ENCODE results near the gene STK33.

The STK33 gene

DNA sequence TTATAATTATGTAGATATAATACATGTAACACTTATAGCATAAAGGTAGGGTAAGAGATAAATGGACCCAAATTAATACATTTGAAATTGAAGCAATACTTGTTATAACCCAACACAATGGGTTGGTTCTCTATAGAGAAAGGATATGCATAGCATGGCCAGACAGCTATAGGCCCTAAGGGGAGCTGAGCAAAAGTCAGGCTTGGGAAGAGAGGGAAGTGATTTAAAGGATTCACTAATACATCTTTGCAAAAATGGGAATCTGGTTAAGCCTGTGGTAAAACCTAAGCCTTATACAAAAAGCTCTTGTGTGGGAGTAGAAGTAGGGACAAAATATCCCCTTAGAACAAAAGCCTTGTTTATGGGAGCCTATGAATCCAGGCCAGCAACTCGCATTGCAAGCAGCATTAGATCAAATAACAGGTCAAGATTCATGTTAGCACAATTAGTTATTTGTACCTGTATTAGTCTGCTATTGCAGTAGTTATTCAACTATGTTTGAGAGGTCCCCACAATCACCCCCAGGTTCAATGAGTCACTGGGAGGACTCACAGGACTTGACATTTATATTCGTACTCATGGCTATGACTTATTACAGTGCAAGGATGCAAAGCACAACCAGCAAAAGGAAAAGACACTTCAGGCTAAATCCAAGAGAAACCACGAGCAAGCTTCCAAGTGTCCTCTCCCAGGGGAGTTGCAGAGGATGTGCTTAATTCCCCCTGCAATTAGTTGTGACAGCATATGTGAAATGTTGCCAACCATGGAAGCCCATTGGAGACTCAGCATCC is 185.7 kb downstream of the STK33 start:
- DNase-seq, result no peak

DNA sequence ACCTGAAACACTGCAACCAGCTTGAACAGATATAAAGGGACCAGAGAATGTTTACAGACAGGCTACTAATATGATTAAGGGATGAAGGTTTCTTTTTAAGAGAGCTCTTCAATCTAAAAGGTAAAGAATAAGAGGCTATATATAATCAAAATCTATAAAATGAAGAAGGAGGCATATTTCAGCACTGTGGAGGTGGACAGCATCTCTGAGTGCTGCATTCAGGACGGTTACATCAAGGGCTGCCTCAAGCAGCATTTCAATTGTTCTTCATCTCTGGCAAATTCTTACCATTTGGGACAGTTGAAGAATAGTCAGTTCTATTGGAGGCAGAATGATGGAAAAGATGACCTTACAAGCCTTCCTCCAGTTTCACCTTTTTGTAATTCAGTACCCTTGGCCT is 190.7 kb downstream of the STK33 start:
- no peak for DNase-seq

DNA sequence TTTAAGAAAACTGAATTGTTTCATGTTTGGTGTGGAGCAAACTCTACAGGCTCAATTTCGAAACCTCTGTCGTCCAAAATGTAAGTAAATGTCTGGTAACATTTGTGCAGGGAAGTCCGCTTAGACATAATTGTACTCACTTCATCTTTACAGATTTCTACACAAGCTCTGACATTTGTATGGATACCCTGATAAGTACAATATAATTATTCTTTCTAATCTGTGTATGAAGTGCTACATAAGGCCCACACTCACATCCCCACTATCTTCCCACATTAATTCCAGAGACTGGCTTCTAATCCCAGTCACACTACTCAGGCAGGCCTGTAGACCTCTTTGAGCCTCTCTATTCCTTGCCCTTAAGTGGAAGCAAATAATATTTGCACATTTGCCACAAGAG is 201.1 kb downstream of the STK33 start:
- no peak for DNase-seq

DNA sequence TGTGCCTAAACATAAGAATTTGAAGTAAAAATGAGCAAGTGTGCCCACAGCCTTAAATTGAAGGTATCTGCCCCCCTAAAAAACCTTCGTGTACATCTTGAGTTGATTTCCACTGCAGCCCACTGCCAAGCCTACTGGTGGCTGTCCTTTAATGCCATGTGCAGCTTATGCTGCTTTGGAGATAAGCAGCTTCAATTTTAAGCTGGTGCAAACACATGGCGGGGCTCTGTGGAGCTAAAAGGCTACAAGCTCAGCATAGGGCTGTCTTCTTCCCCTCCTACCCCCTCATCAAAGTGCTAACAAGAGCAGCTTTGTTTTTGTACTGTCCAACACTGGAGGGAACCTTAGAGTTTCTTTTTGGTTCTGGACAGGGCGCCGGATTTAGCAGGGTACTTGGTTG is 201.9 kb downstream of the STK33 start:
- no peak for DNase-seq

DNA sequence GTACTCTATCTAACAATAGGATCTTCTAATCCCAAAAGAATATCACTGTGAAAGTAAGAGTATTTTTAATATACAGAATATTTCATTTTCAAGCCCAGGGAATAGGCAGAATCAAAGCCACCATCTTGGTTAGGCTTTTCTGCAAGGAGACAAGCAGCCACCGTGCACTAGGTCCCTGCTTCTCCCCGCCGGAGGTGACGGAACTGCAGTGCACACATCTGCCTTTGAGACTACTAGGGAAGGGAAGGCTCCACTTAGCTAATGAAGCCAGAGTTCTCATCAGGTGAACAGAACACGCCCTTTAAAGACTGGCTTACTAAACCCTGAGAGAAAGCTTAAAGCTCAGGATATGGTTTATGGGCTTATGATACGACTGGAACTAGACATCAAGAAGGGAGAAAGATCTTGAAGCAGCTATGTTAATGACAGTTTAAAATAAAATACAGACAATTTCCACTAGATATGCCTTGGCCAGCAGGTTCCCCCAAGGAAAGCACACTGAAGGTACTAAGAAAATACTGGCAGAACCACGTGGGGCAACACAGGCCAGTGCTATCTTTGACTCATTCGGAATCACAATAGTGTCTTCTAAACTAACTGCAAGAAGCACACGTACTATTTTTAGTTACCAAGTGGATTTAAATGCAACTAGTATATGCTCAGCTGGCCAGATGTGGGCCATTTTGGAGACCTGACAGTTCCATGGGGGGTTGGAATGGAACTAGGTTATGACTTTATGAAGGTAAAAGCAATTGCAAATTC is 203.0 kb downstream of the STK33 start:
- no peak for DNase-seq

DNA sequence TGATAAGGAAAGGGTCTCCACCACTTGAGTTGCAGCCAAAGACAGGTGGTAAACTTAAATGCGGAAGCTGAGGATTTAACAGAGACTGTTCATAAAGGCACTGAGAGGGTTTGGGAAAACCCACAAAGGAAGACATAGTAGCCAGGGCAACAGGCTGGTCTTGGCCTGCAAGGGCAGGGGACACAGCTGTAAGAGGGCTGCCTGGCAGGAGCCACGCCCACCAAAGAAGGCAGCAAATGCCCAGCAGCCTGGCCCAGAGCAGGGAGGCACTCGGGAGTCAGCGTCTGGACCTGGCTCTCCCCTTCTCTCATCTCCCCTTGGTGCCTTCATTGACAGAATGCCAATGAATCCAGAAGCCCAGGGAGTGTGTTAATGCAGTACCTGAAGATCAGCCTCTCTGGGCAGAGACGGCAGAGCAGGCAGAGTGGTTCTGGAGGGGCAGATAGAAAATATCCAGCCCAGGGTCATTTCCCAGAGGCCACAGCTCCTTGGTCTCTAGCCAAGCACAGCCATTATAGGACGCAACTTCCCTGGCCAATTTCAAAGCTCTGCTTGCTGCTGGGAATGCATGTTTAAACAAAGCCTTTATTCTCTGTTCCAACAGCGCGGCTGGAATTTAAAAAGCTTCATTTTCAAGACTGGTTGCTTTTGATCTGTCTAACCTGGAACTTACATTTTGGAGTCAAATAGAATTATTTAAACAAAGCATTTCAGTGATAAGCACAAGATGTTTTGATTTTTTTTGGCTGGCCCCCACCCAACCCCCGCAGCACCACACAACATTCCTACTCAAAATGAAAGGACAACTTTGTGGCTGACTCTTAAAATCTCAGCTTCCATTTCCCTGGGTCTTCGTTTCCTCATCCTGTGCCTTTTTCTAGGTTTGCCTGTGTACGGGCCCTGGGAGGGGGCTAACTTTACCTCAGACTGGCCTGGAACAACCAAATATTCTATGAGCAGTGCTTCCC is 204.7 kb downstream of the STK33 start:
- DNase-seq, result no peak

DNA sequence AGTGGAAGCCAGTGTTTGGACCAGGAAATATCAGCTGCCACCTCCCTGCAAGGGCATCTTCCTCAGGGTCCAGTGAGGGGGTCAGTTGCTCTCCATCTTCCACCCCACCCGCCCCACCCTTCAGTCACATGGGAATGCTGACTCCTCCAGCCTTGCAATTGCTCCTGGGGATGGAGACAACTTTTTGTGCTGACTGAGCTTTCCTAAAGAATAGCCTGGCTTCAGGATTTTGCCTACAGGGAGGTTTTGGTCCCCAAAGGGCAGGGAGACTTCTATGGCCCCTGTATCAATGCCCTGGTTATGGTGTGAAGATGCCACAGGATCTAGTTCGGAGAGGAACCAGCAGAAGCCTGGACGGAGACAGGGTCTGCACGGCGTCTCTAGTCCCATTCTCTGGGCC is 206.3 kb downstream of the STK33 start:
- no peak for DNase-seq

DNA sequence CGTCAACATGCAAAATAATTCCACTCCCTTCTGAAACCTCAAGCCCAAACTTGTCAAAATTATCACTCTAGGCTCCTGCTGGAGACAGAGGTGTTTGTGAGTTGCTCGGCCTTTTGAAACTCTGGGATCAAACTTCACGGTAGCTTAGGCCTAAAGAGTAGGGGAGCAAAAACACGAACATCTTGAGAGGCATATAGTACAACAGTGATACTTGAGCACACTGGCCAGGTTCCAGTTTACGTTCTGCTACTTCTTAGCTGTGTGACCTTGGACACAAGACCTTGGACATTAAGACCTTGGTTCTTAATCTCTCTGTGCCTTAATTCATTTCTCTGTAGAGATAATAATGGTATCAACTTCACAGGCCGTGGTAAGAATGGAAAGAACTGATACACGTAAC is 206.9 kb downstream of the STK33 start:
- DNase-seq, result no peak

DNA sequence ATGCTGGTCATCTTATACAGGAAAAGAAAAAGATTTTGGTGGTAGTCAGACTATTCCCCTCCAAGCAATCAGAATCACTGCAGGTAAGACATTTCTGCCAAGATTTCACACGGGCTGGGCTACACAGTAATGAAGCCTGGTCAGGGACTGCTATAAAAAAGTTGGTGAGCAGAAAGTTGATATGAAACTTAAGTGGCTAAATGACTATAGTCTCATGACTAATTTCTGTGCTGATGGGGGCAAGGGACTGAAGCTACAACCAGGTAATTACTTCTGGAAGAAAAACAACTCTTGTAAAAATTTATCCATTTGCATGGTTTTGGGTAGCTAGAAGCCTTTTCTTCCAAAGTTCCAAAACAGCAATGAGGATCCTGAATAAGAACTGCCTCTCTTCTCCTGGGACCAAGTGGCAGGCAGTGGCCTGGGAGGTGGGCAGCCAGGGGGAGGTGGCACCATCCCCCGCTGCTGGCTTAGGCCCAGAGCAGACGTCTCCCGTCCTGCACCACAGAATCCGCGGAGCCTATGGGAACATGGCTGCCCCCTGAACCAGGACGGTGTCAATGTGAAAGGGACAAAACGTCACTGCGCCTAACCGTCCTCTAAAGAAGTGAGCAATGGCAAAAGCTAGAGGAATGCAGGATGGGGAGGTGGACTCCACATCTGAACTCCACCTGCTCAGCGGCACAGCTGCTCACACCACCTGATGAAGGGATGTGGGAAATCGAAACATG is 207.7 kb downstream of the STK33 start:
- DNase-seq, result no peak

DNA sequence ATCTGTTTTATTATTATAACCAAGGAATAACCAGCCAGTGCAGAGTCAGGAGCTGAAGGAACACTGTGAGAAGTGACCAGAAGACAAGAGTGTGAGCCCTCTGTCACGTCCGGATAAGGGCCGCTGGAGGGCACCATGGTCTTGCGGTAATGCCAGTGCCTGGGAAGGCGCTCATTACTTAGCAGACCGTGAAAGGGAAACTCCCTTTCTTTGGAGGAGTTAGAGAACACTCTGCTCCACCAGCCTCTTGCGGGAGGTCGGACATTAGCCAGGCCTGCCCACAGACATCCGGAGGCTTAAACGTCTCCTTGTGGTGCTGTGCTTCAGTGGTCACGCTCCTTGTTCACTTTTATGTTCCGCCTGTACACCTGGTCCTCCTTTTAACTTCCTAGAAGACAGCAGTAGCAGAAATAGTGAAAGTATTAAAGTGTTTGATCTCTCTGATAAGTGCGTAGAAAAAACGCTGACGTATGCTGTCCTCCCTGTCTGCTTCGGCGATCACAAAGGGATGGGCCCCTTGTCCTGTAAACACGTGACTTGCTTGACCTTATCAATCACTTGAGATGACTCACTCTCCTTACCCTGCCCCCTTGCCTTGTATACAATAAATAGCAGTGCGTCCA is 209.7 kb downstream of the STK33 start:
- no peak for DNase-seq

DNA sequence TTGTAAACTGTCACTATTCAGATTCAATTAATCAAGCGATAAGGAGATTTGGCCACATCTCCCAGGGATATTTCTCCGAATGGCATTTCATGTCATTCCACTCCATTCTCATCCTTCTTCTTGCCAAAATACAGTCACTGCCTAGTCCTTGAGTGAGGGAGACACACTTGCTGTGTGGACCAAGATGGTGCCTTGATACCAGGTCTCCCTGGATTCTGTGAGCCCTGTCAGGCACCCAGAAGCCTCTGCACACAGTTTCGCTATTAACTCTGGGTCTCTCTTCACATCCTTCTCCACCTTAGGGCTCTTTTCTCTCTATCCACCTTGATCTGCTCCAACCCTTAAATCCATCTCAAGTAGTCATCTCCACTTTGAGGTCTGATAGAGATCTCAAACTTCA is 210.4 kb downstream of the STK33 start:
- DNase-seq, result no peak

DNA sequence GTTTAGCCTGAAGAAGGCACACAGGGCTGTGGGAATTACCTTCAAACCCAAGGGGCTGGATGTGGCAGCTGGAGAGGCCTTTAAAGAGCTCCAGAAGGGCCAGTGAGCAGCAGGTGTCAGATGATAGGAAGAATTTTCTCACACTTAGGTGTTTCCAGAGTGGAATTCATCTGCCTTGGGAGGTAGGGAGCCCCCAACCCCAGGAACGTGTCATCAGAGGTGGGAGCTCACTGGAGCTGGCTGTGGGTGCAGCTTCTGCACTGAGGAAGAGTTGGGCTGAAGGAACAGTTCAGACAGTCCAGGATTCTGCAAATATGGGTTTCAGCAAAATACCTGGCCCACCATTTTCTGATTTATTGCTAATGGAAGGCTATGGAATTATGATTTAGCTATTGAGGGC is 210.8 kb downstream of the STK33 start:
- DNase-seq, result no peak

DNA sequence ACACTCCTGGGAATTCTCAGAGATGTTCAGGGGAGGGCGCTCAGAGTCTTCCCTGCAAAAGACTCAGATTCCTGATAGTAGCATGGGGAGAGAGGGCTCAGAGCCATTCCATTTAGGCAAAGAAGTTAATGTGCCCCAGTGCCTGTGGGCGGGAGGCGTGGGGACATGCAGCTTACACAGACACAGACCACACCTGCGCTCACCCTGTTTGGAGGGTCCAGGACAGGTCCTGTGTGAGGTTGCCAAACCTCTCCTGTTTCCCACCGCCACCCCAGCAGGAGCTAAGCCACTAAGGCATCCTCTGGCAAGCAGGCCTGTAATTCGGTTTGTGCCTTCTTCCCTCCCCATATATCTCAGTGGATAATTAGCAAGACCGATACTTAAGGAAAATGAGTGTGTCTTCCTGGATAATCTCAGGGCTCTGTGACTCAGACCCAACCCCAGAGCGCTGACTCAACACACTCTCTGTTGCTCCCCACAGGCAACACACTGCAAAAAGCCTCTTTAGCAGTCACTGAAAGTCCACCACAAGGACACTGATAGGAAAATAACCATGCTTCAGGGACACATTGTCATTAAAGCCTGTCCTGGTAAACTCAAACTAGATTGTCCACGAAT is 211.5 kb downstream of the STK33 start:
- no peak for DNase-seq

DNA sequence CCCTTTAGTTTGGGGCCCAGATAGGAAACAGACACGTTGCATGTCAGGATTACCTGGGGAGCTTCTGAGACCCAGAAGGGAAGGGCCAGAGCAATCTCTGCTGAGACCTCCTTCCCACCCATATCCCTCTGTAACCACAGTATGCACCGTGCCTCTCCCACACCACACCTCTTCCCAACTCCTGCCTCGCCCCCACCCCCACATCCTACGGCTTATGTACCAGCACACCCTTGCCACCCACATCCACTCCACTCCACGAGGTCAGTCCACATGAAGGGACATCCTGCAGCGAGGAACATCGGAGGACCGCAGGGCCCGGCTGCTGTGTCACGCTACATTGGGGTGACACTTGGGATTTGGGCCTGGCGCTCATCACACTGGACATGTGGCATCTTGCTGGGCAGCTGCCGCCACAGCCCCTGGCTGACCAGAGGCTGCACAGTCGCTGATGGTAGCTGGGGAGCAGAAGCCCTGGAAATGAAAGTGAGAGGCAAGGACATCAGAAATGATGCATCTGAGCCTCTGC is 212.1 kb downstream of the STK33 start:
- no peak for DNase-seq

DNA sequence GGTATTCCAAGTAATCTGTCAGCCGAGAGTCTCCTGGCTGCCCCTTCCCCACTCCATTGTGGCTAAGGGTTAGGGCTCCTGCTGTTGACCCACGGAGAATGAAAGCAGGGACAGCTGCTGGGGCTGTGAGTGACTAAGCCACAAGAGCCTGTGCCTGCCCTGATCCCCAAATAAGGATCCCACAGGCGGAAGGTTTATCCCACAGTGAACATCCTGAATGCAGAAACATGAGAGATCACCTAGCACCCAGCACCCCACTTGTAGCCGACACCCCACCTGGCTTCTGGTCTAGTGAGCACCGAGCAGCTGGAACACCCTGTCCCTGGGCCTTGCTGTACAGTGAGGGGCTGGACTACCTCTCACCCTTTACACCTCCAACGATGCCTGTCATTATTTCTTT is 212.7 kb downstream of the STK33 start:
- no peak for DNase-seq

DNA sequence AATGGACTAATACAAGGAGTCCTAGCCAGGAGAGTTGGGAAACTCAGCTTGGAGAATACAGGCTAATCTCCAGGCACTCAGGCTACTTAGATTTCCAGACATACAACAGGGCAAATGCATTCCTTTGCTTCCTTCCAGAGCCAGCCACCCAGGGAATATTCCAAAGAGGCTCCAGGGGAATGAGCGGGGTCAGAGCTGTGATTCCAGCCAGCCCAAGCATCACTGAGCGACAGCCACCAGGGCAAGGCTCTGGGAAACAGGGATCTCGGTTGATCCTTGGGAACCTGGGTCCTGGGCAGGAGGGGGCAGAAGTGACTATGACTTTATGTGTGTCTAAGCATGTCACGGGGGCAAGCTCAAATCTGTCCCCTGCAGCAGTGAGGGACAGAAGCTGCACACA is 218.1 kb downstream of the STK33 start:
- no peak for DNase-seq

DNA sequence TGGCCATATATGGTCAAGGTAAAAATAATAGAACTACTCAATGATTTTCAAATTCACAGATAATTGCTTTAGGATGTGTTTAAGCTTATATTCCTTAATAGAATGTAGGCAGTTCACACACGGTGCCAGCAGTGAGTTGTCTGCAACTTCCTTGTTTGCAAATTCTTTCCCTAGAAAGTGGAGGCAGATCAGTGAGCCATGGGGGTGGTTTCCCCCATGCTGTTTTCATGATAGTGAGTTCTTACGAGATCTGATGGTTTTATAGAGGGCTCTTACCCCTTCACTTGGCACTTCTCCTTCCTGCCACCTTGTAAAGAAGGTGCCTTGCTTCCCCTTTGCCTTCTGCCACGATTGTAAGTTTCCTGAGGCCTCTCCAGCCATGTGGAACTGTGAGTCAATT is 218.6 kb downstream of the STK33 start:
- DNase-seq, result no peak

DNA sequence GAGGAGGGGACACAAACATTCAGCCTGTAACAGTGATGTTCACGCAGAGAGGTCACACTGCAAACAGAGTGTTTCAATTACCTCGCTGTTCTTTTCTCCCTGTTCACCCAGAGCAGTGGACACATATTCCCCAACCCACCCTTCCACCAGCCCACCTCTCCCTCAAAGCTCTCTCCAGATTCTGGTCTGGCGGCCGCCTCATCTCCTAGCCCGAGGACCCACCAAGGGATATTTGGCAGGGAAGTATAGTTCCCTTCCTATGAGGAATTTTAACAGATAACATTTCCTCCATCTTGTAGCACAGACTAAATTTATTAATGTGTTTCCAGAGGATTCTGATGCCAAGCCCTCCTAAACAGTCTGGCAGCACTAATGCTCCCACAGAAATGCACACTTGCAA is 219.3 kb downstream of the STK33 start:
- DNase-seq, result no peak

DNA sequence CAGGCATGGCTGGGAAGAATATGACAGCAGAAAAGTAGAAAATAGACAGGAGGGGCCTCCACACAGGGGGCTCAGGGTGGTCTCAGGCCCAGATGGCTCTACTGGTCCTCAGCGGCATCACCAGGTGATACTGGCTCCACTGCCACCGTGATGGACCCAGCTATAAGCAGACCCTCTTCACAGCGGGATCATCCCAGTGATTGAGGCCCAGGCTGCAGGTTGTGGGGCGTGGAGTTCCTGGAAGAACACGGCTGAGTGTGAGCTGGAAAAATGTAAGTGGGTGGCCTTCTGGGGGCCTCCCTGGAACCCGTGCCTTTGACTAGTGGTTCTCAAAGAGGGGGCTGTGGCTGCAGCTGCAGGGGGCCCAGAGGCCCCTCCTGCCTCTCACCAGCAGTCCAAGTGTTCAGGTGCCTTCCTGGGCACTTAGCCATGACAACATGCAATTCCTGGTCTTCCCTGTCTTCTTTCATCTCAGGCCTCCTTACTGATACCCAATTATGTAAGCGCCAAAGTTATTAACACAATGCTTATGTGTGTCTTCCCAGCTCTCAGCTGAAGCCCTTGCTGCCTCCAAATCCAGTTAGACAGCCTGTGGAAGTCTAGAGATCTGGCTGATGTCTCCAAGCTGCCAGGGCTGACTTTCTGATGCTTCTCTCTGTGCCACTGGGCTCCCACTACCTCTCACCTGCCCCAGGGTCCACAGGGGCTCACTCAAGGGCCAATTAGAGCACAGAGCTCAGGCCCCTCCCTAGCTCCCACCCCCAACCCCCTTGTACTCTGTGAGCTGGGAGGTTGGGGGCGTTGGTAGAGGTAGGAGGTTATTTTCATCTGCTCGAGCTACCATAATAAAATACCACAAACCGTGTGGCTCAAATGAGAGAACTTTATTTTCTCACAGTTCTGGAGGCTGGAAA is 220.3 kb downstream of the STK33 start:
- no peak for DNase-seq

DNA sequence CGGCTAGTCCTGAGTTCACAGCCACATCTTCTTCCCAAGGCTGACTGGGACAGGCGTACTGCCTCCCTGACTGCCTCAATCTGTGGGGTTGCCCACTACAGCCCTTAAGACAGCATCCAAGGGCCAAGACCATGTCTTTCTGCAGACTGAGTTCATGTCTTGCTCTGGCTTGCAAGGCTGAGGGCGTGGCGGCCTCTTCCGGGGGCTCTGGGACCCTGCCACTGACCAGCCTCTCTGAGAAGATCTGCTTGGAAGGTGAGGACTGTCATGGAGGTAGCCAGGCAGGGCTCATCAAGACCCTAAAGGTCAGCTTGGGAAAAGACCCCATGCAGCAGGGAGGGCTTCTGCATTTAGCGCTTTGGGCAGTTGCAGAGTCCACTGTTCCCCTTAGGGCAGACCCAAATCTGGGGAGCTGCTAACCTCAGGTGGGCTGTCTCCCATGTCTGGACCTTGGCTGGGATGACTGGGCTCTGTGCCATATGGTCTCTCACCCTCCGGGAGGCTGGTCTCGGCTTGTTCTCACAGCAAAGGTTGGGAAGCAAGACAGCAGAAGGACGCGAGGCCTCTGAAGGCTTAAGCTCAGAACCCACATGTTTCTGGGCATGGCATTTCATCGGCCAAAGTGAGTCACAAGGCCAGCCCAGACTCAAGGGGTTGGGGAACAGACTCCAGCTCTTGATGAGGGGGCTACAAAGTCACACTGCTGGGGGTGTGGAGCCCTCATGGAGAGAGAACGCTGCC is 221.2 kb downstream of the STK33 start:
- DNase-seq, result no peak
